Measurements from ENCODE around the gene TBC1D4. TPM values are rescaled to one million over a fixed set of nuclear protein-coding genes. Genes with fewer than 3 reads are reported as not detected.

TBC1D4 gene
- total and polyA plus RNA-seq, 2 donors (not counting 1 experiment from before 2014, with no cell fraction given), result 10.3 to 15.4 TPM

DNA sequence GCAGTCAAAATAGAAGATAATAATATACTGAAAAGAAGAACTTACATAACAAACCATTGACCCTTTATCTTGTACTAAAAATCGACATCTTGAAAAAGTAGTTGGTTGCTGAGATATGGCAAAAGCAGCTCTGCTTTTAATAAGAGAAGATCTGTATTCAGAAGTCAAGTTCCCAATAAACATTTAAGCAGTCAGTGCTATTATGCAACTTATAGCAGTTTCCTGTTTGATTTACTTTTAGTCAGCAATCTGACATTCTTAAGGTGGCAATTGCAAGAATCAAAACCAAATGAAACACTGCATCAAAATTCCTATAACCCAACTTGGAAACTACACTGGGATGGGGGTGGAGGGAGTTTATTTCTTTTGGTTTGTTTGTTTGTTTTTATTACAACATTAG, 165.5 kb downstream of the TBC1D4 start:
- H3K4me2 ChIP-seq (ENCODE audit: extremely low read depth, insufficient read depth, low read length), result no peak overlapping the region
- no peaks in the 10 kb centered on the region for H3K79me2 ChIP-seq (ENCODE audit: control insufficient read depth, insufficient read depth, low read length)
- no peaks in the 10 kb centered on the region for H3K27me3 ChIP-seq (ENCODE audit: control insufficient read depth, insufficient read depth, low read length)
- H2AFZ ChIP-seq (ENCODE audit: low read length), result no peak overlapping the region
- H3K27ac ChIP-seq (ENCODE audit: insufficient read depth, low read length), result no peak overlapping the region
- DNase-seq (ENCODE audit: low read depth in 2 of 2), result peak; percentile 26 to 29
- H3K4me3 ChIP-seq (replicated peaks in 1 of 4; ENCODE audit: control extremely low read depth in 1 of 4, insufficient read depth in 1 of 4, low read depth in 3 of 4, low read length in 4 of 4), result no peak overlapping the region
- TF ChIP-seq, protein P1, sequence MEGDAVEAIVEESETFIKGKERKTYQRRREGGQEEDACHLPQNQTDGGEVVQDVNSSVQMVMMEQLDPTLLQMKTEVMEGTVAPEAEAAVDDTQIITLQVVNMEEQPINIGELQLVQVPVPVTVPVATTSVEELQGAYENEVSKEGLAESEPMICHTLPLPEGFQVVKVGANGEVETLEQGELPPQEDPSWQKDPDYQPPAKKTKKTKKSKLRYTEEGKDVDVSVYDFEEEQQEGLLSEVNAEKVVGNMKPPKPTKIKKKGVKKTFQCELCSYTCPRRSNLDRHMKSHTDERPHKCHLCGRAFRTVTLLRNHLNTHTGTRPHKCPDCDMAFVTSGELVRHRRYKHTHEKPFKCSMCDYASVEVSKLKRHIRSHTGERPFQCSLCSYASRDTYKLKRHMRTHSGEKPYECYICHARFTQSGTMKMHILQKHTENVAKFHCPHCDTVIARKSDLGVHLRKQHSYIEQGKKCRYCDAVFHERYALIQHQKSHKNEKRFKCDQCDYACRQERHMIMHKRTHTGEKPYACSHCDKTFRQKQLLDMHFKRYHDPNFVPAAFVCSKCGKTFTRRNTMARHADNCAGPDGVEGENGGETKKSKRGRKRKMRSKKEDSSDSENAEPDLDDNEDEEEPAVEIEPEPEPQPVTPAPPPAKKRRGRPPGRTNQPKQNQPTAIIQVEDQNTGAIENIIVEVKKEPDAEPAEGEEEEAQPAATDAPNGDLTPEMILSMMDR (conservative IDR thresholded peaks at IDR 0.05 in 1 of 2, IDR thresholded peaks at IDR 0.05 in 1 of 2; ENCODE audit: low read depth in 1 of 2, low read length in 2 of 2), result no peak
- no peak for TF ChIP-seq EZH2 (IDR thresholded peaks at IDR 0.05; ENCODE audit: low read length, missing control alignments)
- no peaks in the 10 kb centered on the region for H3K36me3 ChIP-seq (ENCODE audit: control insufficient read depth, insufficient read depth, low read length)
- H3K4me1 ChIP-seq (ENCODE audit: control insufficient read depth, extremely low read depth, insufficient read depth, low read length), result no peaks in the 10 kb centered on the region
- no peaks in the 10 kb centered on the region for H3K9me3 ChIP-seq (ENCODE audit: control insufficient read depth, insufficient read depth, low read depth, low read length)
- H3K9ac ChIP-seq (ENCODE audit: insufficient read depth, low read length), result no peak overlapping the region
- H4K20me1 ChIP-seq (ENCODE audit: control insufficient read depth, extremely low read depth, insufficient read depth, low read length), result no peaks in the 10 kb centered on the region

DNA sequence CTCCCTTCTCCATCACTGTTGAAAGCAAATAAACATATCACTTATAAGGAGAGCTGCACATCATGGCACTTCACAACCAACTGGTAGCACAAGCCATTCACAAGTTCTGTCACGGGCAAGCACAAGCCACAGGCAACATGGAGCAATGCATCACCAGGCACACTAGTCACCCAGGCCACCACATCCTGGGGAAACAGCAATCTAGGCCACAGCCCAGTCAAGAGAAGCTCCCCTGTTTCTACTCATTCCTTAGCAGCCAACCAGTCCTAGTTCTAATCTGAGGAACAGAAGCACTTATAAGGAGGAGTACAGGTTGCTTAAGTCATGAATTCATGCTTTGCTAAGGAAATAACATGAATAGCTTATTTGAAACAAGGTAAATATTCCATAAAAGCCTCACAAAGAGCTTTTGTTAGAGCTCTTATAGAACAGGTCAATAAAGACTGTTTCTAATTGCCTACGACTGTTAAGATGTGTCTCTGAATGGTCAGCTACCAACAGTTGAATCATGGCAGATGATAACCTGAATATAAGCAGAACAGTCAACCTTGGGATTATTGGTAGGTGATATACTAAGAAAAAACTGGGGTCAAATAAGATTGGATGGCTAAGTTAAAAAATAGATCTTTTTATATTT, 169.0 kb downstream of the TBC1D4 start:
- no peak for DNase-seq (ENCODE audit: low read depth in 2 of 2)
- Histone ChIP-seq H3K27ac (ENCODE audit: insufficient read depth, low read length) (no peak overlapping the region), H3K4me3 (replicated peaks in 1 of 4; ENCODE audit: control extremely low read depth in 1 of 4, insufficient read depth in 1 of 4, low read depth in 3 of 4, low read length in 4 of 4) (no peak overlapping the region), H3K79me2 (ENCODE audit: control insufficient read depth, insufficient read depth, low read length) (no peaks in the 10 kb centered on the region), H2AFZ (ENCODE audit: low read length) (no peak overlapping the region), H3K4me1 (ENCODE audit: control insufficient read depth, extremely low read depth, insufficient read depth, low read length) (no peaks in the 10 kb centered on the region), H3K9ac (ENCODE audit: insufficient read depth, low read length) (no peak overlapping the region), H3K27me3 (ENCODE audit: control insufficient read depth, insufficient read depth, low read length) (no peaks in the 10 kb centered on the region), H3K36me3 (ENCODE audit: control insufficient read depth, insufficient read depth, low read length) (no peaks in the 10 kb centered on the region), H3K4me2 (ENCODE audit: extremely low read depth, insufficient read depth, low read length) (no peak overlapping the region), H4K20me1 (ENCODE audit: control insufficient read depth, extremely low read depth, insufficient read depth, low read length) (no peaks in the 10 kb centered on the region), H3K9me3 (ENCODE audit: control insufficient read depth, insufficient read depth, low read depth, low read length) (no peaks in the 10 kb centered on the region)
- TF ChIP-seq, protein P1 (conservative IDR thresholded peaks at IDR 0.05 in 1 of 2, IDR thresholded peaks at IDR 0.05 in 1 of 2; ENCODE audit: low read depth in 1 of 2, low read length in 2 of 2), result no peak
- no peak for TF ChIP-seq EZH2 (IDR thresholded peaks at IDR 0.05; ENCODE audit: low read length, missing control alignments)

DNA sequence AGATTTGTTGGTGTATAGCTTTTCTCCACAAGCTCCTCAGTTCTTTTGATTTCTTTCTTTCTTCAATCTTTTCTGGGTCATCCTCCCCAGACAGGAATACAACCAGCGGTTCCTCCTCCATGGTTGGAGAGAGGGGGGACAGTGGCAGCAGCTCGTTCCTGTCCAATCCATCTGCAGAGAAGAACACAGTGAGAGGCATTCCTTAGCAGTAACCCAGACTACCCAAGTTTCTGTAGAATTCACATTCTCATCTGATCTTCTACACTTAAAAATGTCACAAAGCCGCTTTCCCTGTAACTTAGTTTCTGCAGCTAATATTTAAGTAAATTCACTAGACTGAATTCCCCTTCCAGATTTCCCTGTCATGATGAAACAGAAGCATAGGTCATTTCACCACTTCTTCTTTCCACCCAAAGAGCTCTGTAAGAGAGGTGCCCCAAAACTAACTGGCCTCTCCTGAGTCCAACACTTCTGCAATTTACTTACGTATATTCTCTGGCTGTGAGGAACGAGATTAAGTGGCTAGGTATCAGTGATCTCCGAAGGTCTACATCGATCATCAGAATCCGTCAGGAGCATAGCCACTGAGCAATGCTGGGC, 171.9 kb downstream of the TBC1D4 start:
- H3K4me3 ChIP-seq (replicated peaks in 1 of 4; ENCODE audit: control extremely low read depth in 1 of 4, insufficient read depth in 1 of 4, low read depth in 3 of 4, low read length in 4 of 4), result no peak overlapping the region
- H3K4me2 ChIP-seq (ENCODE audit: extremely low read depth, insufficient read depth, low read length), result no peak overlapping the region
- H3K27ac ChIP-seq (ENCODE audit: insufficient read depth, low read length), result no peak overlapping the region
- H3K4me1 ChIP-seq (ENCODE audit: control insufficient read depth, extremely low read depth, insufficient read depth, low read length), result no peaks in the 10 kb centered on the region
- H4K20me1 ChIP-seq (ENCODE audit: control insufficient read depth, extremely low read depth, insufficient read depth, low read length), result no peaks in the 10 kb centered on the region
- H3K9ac ChIP-seq (ENCODE audit: insufficient read depth, low read length), result no peak overlapping the region
- no peaks in the 10 kb centered on the region for H3K9me3 ChIP-seq (ENCODE audit: control insufficient read depth, insufficient read depth, low read depth, low read length)
- H3K27me3 ChIP-seq (ENCODE audit: control insufficient read depth, insufficient read depth, low read length), result no peaks in the 10 kb centered on the region
- no peaks in the 10 kb centered on the region for H3K79me2 ChIP-seq (ENCODE audit: control insufficient read depth, insufficient read depth, low read length)
- TF ChIP-seq EZH2 (IDR thresholded peaks at IDR 0.05; ENCODE audit: low read length, missing control alignments), result no peak
- TF ChIP-seq, protein P1 (conservative IDR thresholded peaks at IDR 0.05 in 1 of 2, IDR thresholded peaks at IDR 0.05 in 1 of 2; ENCODE audit: low read depth in 1 of 2, low read length in 2 of 2), result no peak
- DNase-seq (ENCODE audit: low read depth in 2 of 2), result no peak
- H3K36me3 ChIP-seq (ENCODE audit: control insufficient read depth, insufficient read depth, low read length), result no peaks in the 10 kb centered on the region
- no peak overlapping the region for H2AFZ ChIP-seq (ENCODE audit: low read length)

All from fibroblast of lung (primary cell).